Osteocyte (in vitro differentiated cells): ENCODE data around the gene RPL10L. TPM values are rescaled to one million over a fixed set of nuclear protein-coding genes. Genes with fewer than 3 reads are reported as not detected.

Source experiments
- DNase-seq: peaks from one replicate; pipeline ENCODE4 v3.0.0; 2021; ENCODE audit warnings: mixed read lengths; ENCODE audit not compliant: unreplicated experiment; ENCODE audit errors: extremely low spot score
- H3K27ac Mint-ChIP-seq: one replicate; pipeline ENCODE4 v1.8.0; 2021; ENCODE audit warnings: mild to moderate bottlenecking, mixed read lengths; ENCODE audit not compliant: unreplicated experiment
- H3K27me3 Mint-ChIP-seq: one replicate; pipeline ENCODE4 v1.8.0; 2021; ENCODE audit warnings: mixed read lengths; ENCODE audit not compliant: unreplicated experiment
- H3K36me3 Mint-ChIP-seq: one replicate; pipeline ENCODE4 v1.8.0; 2021; ENCODE audit warnings: mixed read lengths; ENCODE audit not compliant: unreplicated experiment
- H3K4me1 Mint-ChIP-seq: one replicate; pipeline ENCODE4 v1.8.0; 2021; ENCODE audit warnings: mixed read lengths; ENCODE audit not compliant: unreplicated experiment
- H3K4me3 Mint-ChIP-seq: one replicate; pipeline ENCODE4 v1.8.0; 2021; ENCODE audit warnings: mild to moderate bottlenecking, moderate library complexity, mixed read lengths; ENCODE audit not compliant: unreplicated experiment
- H3K9me3 Mint-ChIP-seq: one replicate; pipeline ENCODE4 v1.8.0; 2021; ENCODE audit warnings: mixed read lengths; ENCODE audit not compliant: unreplicated experiment
- CTCF ChIP-seq: fragments of 200-600 bp; sonication (generic); IDR thresholded peaks from 2 replicates; pipeline ENCODE4 v1.5.0; 2021; ENCODE audit warnings: antibody characterized with exemption, mild to moderate bottlenecking, moderate library complexity
- long read RNA-seq: library from polyadenylated mRNA; unstranded; transcript quantifications from one replicate; pipeline ENCODE4 v2.0.0, GENCODE V29; 2021
- total RNA-seq: library from RNA; stranded (reverse); gene quantifications from 2 replicates; pipeline ENCODE4 v1.2.1, GENCODE V29; 2021

RPL10L gene
- not detected in 2 replicates for total RNA-seq
- long read RNA-seq, result 0 reads

GRCh38 chr14:46651526-46652144 lies at the start of gene RPL10L:
Gene RPL10L, minus strand, starts transcription at chr14:46651781. Its CDS starts 45 bp downstream, at chr14:46651736.
- no peaks in the 10 kb centered on the region for H3K9me3 Mint-ChIP-seq
- H3K36me3 Mint-ChIP-seq, result no peaks in the 10 kb centered on the region
- no peaks in the 10 kb centered on the region for H3K4me1 Mint-ChIP-seq
- peak; percentile 18 for TF ChIP-seq CTCF
- H3K27ac Mint-ChIP-seq, result no peak within 1 kb of the TSS
- H3K27me3 Mint-ChIP-seq, result no peaks in the 10 kb centered on the region
- DNase-seq, result no peak
- no peak within 1 kb of the TSS for H3K4me3 Mint-ChIP-seq

GRCh38 chr14:46691819-46692218 lies 40.2 kb upstream of the RPL10L start:
- no peaks in the 10 kb centered on the region for H3K36me3 Mint-ChIP-seq
- no peak overlapping the region for H3K4me3 Mint-ChIP-seq
- no peak for TF ChIP-seq CTCF
- peaks cover 3% of the 10 kb centered on the region for H3K9me3 Mint-ChIP-seq
- H3K4me1 Mint-ChIP-seq, result no peaks in the 10 kb centered on the region
- no peak overlapping the region for H3K27ac Mint-ChIP-seq
- no peak for DNase-seq
- peaks cover 4% of the 10 kb centered on the region for H3K27me3 Mint-ChIP-seq

- H3K4me1 Mint-ChIP-seq, result no peaks in the 10 kb centered on the region
These were observed 35.1 kb upstream of the RPL10L start for GRCh38 chr14:46686652-46687051.

GRCh38 chr14:46672128-46672527 lies 20.5 kb upstream of the RPL10L start:
- Mint-ChIP-seq H3K36me3 (no peaks in the 10 kb centered on the region), H3K9me3 (peaks cover 5% of the 10 kb centered on the region), H3K4me1 (no peaks in the 10 kb centered on the region), H3K27me3 (no peaks in the 10 kb centered on the region), H3K27ac (no peak overlapping the region), H3K4me3 (no peak overlapping the region)
- TF ChIP-seq CTCF, result no peak
- no peak for DNase-seq

More at GRCh38 chr14:46686652-46687051, 35.1 kb upstream of the RPL10L start:
- Mint-ChIP-seq H3K27me3 (peaks cover 4% of the 10 kb centered on the region), H3K9me3 (peaks cover 24% of the 10 kb centered on the region), H3K27ac (no peak overlapping the region), H3K4me3 (no peak overlapping the region), H3K36me3 (no peaks in the 10 kb centered on the region)
- TF ChIP-seq CTCF, result no peak
- no peak for DNase-seq

GRCh38 chr14:46663382-46663781 lies 11.8 kb upstream of the RPL10L start:
- H3K27ac Mint-ChIP-seq, result no peak overlapping the region
- no peaks in the 10 kb centered on the region for H3K27me3 Mint-ChIP-seq
- no peaks in the 10 kb centered on the region for H3K4me1 Mint-ChIP-seq
- peaks cover 4% of the 10 kb centered on the region for H3K9me3 Mint-ChIP-seq
- no peaks in the 10 kb centered on the region for H3K36me3 Mint-ChIP-seq
- DNase-seq, result no peak
- H3K4me3 Mint-ChIP-seq, result no peak overlapping the region
- TF ChIP-seq CTCF, result no peak
